ENCODE measurements around the gene MPEG1. TPM values are rescaled to one million over a fixed set of nuclear protein-coding genes. Genes with fewer than 3 reads are reported as not detected.

MPEG1 gene
- total RNA-seq, 4 donors from 2014 or later, result 28.3 to 80.5 (median 52.4) TPM

- TF ChIP-seq CTCF (IDR thresholded peaks at IDR 0.05; ENCODE audit: low read depth), result no peak
Observed at GRCh38 chr11:59175091-59175501, 37.6 kb downstream of the MPEG1 start.

GRCh38 chr11:59174664-59175033 is 38.1 kb downstream of the MPEG1 start:
- no peak for TF ChIP-seq CTCF (IDR thresholded peaks at IDR 0.05; ENCODE audit: low read depth)

DNA sequence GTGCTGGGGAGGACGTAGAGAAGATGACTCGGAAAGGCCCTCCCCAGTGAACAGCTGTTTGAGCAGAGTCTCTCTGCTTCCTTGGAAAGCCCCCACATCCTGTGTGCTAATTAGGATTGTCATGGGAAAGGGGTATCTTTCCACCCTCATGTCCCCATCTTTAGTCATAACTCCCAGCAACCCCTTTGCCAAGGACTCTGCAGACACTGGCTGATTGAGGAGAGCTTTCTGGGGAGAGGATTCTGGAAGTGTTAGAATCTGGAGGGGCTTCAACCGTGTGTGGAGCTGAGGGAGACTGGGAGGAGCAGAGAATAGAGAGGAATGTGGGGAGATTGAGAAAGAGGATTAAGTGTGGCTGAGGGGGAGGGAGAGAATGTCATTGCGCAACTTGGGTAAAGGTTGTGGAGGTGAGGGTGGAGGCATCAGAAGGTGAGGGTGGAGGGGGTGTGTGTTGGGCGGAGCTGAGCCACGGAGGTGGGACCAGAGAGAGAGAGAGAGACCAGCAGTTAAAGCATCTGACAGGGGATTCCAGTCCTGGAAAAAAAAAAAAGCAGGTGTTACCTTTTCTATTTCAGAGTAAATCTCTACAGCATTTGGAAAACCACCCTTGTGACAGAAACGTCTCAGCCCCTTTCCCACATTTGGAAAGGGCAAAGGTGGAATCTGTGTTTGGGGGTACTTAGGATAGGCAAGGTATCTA is 38.6 kb downstream of the MPEG1 start:
- no peak for TF ChIP-seq CTCF (IDR thresholded peaks at IDR 0.05; ENCODE audit: low read depth)

GRCh38 chr11:59173080-59173963 is 39.4 kb downstream of the MPEG1 start:
- TF ChIP-seq CTCF (IDR thresholded peaks at IDR 0.05; ENCODE audit: low read depth), result no peak

DNA sequence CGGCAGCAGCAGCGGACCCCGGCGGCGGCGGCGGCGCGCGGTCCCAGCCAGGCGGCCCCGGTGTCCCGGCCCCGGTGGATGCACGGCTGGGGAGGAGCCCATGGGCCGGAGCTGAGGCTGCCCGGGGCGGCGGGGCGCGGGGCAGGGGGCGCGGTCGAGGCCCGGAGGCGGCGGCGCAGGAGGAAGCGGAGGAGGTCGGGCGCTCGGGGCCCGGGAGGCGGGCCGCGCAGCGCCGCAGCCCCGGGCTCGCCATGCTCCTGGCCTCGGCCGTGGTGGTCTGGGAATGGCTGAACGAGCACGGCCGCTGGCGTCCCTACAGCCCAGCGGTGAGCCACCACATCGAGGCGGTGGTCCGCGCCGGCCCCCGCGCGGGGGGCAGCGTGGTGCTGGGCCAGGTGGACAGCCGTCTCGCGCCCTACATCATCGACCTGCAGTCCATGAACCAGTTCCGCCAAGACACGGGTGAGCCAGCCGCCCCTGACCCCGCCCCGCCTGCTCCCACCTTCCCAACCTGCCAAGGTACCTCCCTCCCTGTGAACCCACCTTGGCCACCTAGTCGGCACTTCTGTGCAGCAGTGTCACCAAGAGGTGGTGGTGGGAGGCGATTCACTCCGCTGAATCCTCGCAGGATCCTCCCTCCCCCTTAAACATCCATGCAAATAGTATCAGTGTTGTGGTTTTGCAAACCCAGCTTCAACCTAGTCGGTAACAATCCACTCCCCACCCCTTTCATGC is 40.2 kb downstream of the MPEG1 start:
- TF ChIP-seq CTCF (IDR thresholded peaks at IDR 0.05; ENCODE audit: low read depth), result no peak

- no peak for TF ChIP-seq CTCF (IDR thresholded peaks at IDR 0.05; ENCODE audit: low read depth)
Observed at GRCh38 chr11:59171508-59172322, 41.0 kb downstream of the MPEG1 start, which contains the start of gene DTX4. Gene DTX4, plus strand, starts transcription at chr11:59172132. Its CDS starts 464 bp downstream, at chr11:59172596.
